ENCODE data around the gene NUDT7. TPM values are rescaled to one million over a fixed set of nuclear protein-coding genes. Genes with fewer than 3 reads are reported as not detected.

NUDT7 gene
- total RNA-seq, 2 donors from 2014 or later = 6.1 to 10.9 TPM

DNA sequence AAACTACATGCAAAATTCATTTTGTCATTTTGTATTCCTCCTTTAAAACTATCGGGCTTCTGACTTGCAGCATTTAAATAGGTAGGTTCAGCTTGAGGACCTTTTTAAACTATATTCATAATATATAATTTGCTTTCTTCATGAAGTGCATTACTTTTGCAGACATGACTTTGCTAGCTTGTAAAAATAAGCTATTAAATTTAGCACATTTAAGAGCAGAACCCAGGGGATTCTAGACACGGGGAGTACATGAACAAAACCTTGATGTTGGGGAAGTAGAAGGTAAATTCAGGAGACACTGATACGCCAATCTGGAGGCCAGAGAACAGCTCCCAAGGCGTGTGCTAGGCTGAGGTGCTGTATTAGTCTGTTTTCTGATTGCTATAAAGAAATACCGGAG, 32.3 kb upstream of the NUDT7 start:
- H3K36me3 ChIP-seq (ENCODE audit: control insufficient read depth, insufficient read depth, low read length) = no peaks in the 10 kb centered on the region
- H3K27ac Mint-ChIP-seq = no peak overlapping the region
- no peaks in the 10 kb centered on the region for H3K9me3 ChIP-seq (ENCODE audit: control insufficient read depth, low read length)
- H3K36me3 Mint-ChIP-seq (ENCODE audit: low read depth) = no peaks in the 10 kb centered on the region
- H3K27me3 ChIP-seq (ENCODE audit: control insufficient read depth, insufficient read depth, low read length, poor library complexity, severe bottlenecking) = no peaks in the 10 kb centered on the region
- H3K27ac ChIP-seq (ENCODE audit: low read depth, low read length) = no peak overlapping the region
- no peaks in the 10 kb centered on the region for H3K4me1 Mint-ChIP-seq
- H3K4me1 ChIP-seq (ENCODE audit: control insufficient read depth, insufficient read depth, low read length) = no peaks in the 10 kb centered on the region
- H3K9me3 Mint-ChIP-seq = no peaks in the 10 kb centered on the region
- H3K4me3 ChIP-seq (ENCODE audit: low read length) = no peak overlapping the region
- WGBS, 2 experiments (ENCODE audit: insufficient coverage in 1 of 2, insufficient read length in 1 of 2) = 90 to 92% methylated on average over 2 to 5 of the region's 5 CpGs
- TF ChIP-seq, protein P1, sequence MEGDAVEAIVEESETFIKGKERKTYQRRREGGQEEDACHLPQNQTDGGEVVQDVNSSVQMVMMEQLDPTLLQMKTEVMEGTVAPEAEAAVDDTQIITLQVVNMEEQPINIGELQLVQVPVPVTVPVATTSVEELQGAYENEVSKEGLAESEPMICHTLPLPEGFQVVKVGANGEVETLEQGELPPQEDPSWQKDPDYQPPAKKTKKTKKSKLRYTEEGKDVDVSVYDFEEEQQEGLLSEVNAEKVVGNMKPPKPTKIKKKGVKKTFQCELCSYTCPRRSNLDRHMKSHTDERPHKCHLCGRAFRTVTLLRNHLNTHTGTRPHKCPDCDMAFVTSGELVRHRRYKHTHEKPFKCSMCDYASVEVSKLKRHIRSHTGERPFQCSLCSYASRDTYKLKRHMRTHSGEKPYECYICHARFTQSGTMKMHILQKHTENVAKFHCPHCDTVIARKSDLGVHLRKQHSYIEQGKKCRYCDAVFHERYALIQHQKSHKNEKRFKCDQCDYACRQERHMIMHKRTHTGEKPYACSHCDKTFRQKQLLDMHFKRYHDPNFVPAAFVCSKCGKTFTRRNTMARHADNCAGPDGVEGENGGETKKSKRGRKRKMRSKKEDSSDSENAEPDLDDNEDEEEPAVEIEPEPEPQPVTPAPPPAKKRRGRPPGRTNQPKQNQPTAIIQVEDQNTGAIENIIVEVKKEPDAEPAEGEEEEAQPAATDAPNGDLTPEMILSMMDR (conservative IDR thresholded peaks at IDR 0.05) = no peak
- no peak for DNase-seq
- H3K4me3 Mint-ChIP-seq = no peak overlapping the region
- H3K9ac ChIP-seq (ENCODE audit: extremely low read depth, low read length, poor library complexity, severe bottlenecking) = no peak overlapping the region
- no peaks in the 10 kb centered on the region for H3K27me3 Mint-ChIP-seq (ENCODE audit: insufficient read depth)

DNA sequence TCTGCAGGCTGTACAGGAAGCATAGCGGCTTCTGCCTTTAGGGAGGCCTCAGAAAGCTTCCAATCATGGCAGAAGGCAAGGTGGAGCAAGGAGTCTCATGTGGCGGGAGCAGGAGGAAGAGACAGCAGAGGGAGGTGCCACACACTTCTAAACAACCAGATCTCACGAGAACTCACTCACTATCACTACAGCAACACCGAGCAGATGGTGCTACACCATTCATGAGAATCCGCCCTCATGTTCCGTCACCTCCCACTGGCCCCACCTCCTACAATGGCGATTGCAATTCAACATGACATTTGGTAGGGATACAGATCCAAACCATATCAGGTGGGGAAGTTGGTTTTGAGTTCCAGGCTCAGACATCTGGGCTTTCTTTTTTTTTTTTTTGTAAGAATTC, 31.9 kb upstream of the NUDT7 start:
- no peaks in the 10 kb centered on the region for H3K9me3 Mint-ChIP-seq
- 82 to 87% methylated on average over 3 to 7 of the region's 7 CpGs for WGBS, 2 experiments (ENCODE audit: insufficient coverage in 1 of 2, insufficient read length in 1 of 2)
- H3K9me3 ChIP-seq (ENCODE audit: control insufficient read depth, low read length) = no peaks in the 10 kb centered on the region
- H3K27me3 ChIP-seq (ENCODE audit: control insufficient read depth, insufficient read depth, low read length, poor library complexity, severe bottlenecking) = no peaks in the 10 kb centered on the region
- no peaks in the 10 kb centered on the region for H3K36me3 Mint-ChIP-seq (ENCODE audit: low read depth)
- no peaks in the 10 kb centered on the region for H3K36me3 ChIP-seq (ENCODE audit: control insufficient read depth, insufficient read depth, low read length)
- H3K27me3 Mint-ChIP-seq (ENCODE audit: insufficient read depth) = no peaks in the 10 kb centered on the region
- TF ChIP-seq, protein P1 (conservative IDR thresholded peaks at IDR 0.05) = no peak
- no peak overlapping the region for H3K4me3 ChIP-seq (ENCODE audit: low read length)
- no peaks in the 10 kb centered on the region for H3K4me1 ChIP-seq (ENCODE audit: control insufficient read depth, insufficient read depth, low read length)
- DNase-seq = no peak
- H3K9ac ChIP-seq (ENCODE audit: extremely low read depth, low read length, poor library complexity, severe bottlenecking) = no peak overlapping the region
- no peak overlapping the region for H3K4me3 Mint-ChIP-seq
- H3K27ac ChIP-seq (ENCODE audit: low read depth, low read length) = no peak overlapping the region
- H3K27ac Mint-ChIP-seq = no peak overlapping the region
- H3K4me1 Mint-ChIP-seq = no peaks in the 10 kb centered on the region

DNA sequence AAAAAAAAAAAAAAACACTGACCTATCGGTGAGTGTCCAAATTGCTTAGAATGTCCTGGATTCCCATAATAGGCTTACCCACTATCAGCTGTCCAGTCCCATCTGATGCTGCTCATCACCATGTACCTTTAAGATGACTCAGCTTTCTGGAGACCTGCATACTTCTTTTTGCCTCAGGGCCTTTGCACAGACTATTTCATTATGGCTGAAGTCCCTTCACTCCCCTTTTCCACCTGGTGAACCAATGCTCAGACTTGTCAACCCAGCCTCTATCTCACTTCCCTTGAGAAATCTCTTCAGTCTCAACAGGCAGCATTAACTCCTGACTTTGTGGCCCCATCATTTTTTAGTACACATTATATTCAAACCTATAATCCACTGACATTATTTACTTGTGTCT, 29.7 kb upstream of the NUDT7 start:
- Histone ChIP-seq H3K9ac (ENCODE audit: extremely low read depth, low read length, poor library complexity, severe bottlenecking) (no peak overlapping the region), H3K9me3 (ENCODE audit: control insufficient read depth, low read length) (no peaks in the 10 kb centered on the region), H3K4me1 (ENCODE audit: control insufficient read depth, insufficient read depth, low read length) (no peaks in the 10 kb centered on the region), H3K27me3 (ENCODE audit: control insufficient read depth, insufficient read depth, low read length, poor library complexity, severe bottlenecking) (no peaks in the 10 kb centered on the region), H3K4me3 (ENCODE audit: low read length) (no peak overlapping the region), H3K27ac (ENCODE audit: low read depth, low read length) (no peak overlapping the region), H3K36me3 (ENCODE audit: control insufficient read depth, insufficient read depth, low read length) (no peaks in the 10 kb centered on the region)
- Mint-ChIP-seq H3K27ac (no peak overlapping the region), H3K4me1 (no peaks in the 10 kb centered on the region), H3K4me3 (no peak overlapping the region), H3K9me3 (no peaks in the 10 kb centered on the region), H3K36me3 (ENCODE audit: low read depth) (no peaks in the 10 kb centered on the region), H3K27me3 (ENCODE audit: insufficient read depth) (no peaks in the 10 kb centered on the region)
- WGBS, 2 experiments (ENCODE audit: insufficient coverage in 1 of 2, insufficient read length in 1 of 2) = 88 to 100% methylated on average over 1 of the region's 1 CpG
- DNase-seq = no peak
- TF ChIP-seq, protein P1 (conservative IDR thresholded peaks at IDR 0.05) = no peak
